NCI-H1417 (cell line): ENCODE data around the gene MYL2.
A peak's percentile ranks its signal among the peaks of the same experiment; 100 is the strongest.

ENCODE experiments used
- DNase-seq, 3 experiments: peaks; one replicate each; lab custom pipeline; 2025; lab: John Stamatoyannopoulos, UW

MYL2 gene

GRCh38 chr12:110896559-110896958, 23.8 kb downstream of the MYL2 start:
- DNase-seq: peak in 2 of 3 experiments; percentile 7 to 43

GRCh38 chr12:110893956-110894355, 26.4 kb downstream of the MYL2 start:
- peak in 1 of 3 experiments; percentile 65 for DNase-seq

- no peak for DNase-seq
Observed at GRCh38 chr12:110889361-110889760, 31.0 kb downstream of the MYL2 start.

GRCh38 chr12:110888256-110888991, 32.0 kb downstream of the MYL2 start:
- DNase-seq: no peak

- DNase-seq: peak in 2 of 3 experiments; percentile 53 to 87
Observed at GRCh38 chr12:110885152-110885840, 35.1 kb downstream of the MYL2 start.

GRCh38 chr12:110883251-110883650, 37.1 kb downstream of the MYL2 start:
- DNase-seq: no peak

GRCh38 chr12:110880651-110881050, 39.7 kb downstream of the MYL2 start:
- no peak for DNase-seq

- DNase-seq: no peak
Observed at GRCh38 chr12:110874781-110875180, 45.6 kb downstream of the MYL2 start.

- DNase-seq: no peak
Observed at GRCh38 chr12:110874351-110874750, 46.0 kb downstream of the MYL2 start.

GRCh38 chr12:110872100-110872499, 48.3 kb downstream of the MYL2 start:
- DNase-seq: no peak

- DNase-seq: no peak
Observed at GRCh38 chr12:110869803-110870202, 50.6 kb downstream of the MYL2 start.

- no peak for DNase-seq
Observed at GRCh38 chr12:110869026-110869425, 51.4 kb downstream of the MYL2 start.

- DNase-seq: no peak
Observed at GRCh38 chr12:110865521-110865920, 54.9 kb downstream of the MYL2 start.

GRCh38 chr12:110863161-110863560, 57.2 kb downstream of the MYL2 start:
- no peak for DNase-seq

GRCh38 chr12:110862329-110862728, 58.0 kb downstream of the MYL2 start:
- DNase-seq: no peak

- no peak for DNase-seq
Observed at GRCh38 chr12:110861729-110862128, 58.6 kb downstream of the MYL2 start.
